Kidney epithelial cell (primary cell): ENCODE measurements around the gene OPN1SW. TPM values are rescaled to one million over a fixed set of nuclear protein-coding genes. Genes with fewer than 3 reads are reported as not detected.

Experiments
- DNase-seq: peaks from one replicate; pipeline ENCODE4 v3.0.0-alpha.2; 2010; ENCODE audit warnings: low read depth
- H3K27me3 ChIP-seq: 2 replicates; pipeline ENCODE4 v1.6.0; 2011; ENCODE audit warnings: low read length; ENCODE audit not compliant: control insufficient read depth, insufficient read depth
- H3K36me3 ChIP-seq: 2 replicates; pipeline ENCODE4 v1.5.1; 2011; ENCODE audit warnings: low read length; ENCODE audit not compliant: control insufficient read depth, insufficient read depth
- H3K4me3 ChIP-seq: 2 replicates; pipeline ENCODE4 v1.5.1; 2011; ENCODE audit warnings: low read depth, mild to moderate bottlenecking, control low read depth, low read length
- total RNA-seq: library from RNA; depleted of rRNA; stranded (reverse); fragments of >200 nt; gene quantifications from 2 replicates; pipeline ENCODE4 v1.2.3, GENCODE V29; 2015
- TF ChIP-seq, protein P1 (sequence below): IDR thresholded peaks from 2 replicates; pipeline ENCODE4 v1.5.1; 2011; ENCODE audit warnings: mild to moderate bottlenecking, moderate library complexity, low read length, control low read depth, inconsistent platforms; ENCODE audit not compliant: insufficient read depth, poor library complexity, severe bottlenecking

OPN1SW gene
- total RNA-seq, 1 donor from 2014 or later = not detected

DNA sequence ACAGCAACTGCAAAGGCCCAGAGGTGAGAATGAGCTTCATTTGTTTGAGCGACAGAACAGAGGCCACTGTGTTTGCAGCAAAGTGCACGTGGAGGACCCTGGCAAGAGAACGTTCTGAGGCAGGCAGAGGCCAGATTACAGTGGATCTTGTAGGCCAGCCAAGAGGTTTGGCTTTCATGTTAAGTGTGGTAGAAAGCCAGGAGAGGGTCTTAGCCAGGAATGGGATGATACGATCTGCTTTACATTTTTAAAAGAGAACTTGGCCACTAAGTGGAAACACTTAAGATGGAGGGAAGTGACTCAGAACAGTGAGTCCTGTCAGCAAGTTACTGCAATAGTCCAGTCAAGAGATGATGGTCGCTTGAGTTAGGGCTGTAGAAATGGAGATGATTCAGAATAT lies 20.7 kb upstream of the OPN1SW start:
- TF ChIP-seq, protein P1, sequence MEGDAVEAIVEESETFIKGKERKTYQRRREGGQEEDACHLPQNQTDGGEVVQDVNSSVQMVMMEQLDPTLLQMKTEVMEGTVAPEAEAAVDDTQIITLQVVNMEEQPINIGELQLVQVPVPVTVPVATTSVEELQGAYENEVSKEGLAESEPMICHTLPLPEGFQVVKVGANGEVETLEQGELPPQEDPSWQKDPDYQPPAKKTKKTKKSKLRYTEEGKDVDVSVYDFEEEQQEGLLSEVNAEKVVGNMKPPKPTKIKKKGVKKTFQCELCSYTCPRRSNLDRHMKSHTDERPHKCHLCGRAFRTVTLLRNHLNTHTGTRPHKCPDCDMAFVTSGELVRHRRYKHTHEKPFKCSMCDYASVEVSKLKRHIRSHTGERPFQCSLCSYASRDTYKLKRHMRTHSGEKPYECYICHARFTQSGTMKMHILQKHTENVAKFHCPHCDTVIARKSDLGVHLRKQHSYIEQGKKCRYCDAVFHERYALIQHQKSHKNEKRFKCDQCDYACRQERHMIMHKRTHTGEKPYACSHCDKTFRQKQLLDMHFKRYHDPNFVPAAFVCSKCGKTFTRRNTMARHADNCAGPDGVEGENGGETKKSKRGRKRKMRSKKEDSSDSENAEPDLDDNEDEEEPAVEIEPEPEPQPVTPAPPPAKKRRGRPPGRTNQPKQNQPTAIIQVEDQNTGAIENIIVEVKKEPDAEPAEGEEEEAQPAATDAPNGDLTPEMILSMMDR = no peak
- DNase-seq = no peak
- no peaks in the 10 kb centered on the region for H3K27me3 ChIP-seq
- H3K4me3 ChIP-seq = no peak overlapping the region
- H3K36me3 ChIP-seq = no peaks in the 10 kb centered on the region

- DNase-seq = no peak
- no peak overlapping the region for H3K4me3 ChIP-seq
- TF ChIP-seq, protein P1 = no peak
- peaks cover 8% of the 10 kb centered on the region for H3K27me3 ChIP-seq
- no peaks in the 10 kb centered on the region for H3K36me3 ChIP-seq
Observed at GRCh38 chr7:128795129-128795528, 19.5 kb upstream of the OPN1SW start.

DNA sequence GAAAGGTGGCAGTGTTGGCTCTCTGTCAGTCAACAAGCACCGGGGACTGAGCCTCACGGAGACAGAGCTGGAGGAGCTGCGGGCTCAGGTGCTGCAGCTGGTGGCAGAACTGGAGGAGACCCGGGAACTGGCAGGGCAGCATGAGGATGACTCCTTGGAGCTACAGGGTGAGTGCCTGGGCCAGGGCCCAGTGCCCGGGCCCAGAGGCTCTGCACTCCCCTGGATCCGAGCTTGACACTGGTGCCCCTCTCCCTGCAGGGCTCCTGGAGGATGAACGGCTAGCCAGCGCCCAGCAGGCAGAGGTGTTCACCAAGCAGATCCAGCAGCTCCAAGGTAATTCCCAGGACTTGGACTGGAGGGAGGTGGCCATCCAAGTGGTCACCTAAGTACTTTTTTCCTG lies 18.8 kb upstream of the OPN1SW start:
- Histone ChIP-seq H3K27me3 (peaks cover 8% of the 10 kb centered on the region), H3K4me3 (no peak overlapping the region), H3K36me3 (no peaks in the 10 kb centered on the region)
- DNase-seq = no peak
- TF ChIP-seq, protein P1 = no peak

DNA sequence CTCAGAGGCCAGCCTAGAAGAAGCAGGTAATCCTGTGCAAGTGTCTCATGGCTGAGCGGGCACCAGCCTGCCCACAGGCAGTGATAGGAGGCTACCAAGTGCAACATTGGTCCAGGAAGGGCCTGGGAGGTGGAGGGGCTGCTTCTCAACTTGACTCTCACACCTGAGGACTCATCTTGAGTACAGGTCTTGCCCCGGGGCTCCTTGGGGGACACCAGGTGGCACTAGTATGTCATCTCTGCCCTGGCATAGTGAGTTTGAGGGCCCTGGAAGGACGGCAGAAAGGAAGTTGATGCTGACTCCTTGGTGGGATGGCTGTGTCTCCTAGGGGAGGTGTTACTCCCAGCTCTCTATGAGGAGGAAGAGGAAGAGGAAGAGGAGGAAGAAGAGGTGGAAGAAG lies 18.4 kb upstream of the OPN1SW start:
- H3K4me3 ChIP-seq = no peak overlapping the region

DNA sequence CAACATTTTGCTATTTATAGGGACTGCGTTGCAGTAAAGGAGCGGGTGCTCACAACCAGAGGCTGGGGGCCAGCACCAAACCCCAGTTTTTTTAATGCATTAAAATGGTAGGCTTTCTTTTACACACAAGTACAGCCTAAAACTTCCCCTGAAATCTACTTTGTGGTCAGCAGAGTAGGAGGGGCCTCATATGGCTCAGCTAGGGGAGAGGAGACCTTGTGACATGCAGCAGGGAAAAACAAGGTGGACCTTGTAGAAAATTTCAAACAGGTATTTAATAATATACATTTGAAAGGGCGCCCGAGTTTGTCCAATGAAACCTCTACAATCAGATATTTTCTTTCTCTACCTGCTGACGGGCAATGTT lies 17.6 kb upstream of the OPN1SW start:
- Histone ChIP-seq H3K36me3 (no peaks in the 10 kb centered on the region), H3K4me3 (no peak overlapping the region), H3K27me3 (peaks cover 16% of the 10 kb centered on the region)
- TF ChIP-seq, protein P1 = no peak
- no peak for DNase-seq

More for the DNA sequence above, 18.4 kb upstream of the OPN1SW start:
- no peak for DNase-seq
- TF ChIP-seq, protein P1 = peak; percentile 6
- no peaks in the 10 kb centered on the region for H3K36me3 ChIP-seq
- peaks cover 9% of the 10 kb centered on the region for H3K27me3 ChIP-seq

DNA sequence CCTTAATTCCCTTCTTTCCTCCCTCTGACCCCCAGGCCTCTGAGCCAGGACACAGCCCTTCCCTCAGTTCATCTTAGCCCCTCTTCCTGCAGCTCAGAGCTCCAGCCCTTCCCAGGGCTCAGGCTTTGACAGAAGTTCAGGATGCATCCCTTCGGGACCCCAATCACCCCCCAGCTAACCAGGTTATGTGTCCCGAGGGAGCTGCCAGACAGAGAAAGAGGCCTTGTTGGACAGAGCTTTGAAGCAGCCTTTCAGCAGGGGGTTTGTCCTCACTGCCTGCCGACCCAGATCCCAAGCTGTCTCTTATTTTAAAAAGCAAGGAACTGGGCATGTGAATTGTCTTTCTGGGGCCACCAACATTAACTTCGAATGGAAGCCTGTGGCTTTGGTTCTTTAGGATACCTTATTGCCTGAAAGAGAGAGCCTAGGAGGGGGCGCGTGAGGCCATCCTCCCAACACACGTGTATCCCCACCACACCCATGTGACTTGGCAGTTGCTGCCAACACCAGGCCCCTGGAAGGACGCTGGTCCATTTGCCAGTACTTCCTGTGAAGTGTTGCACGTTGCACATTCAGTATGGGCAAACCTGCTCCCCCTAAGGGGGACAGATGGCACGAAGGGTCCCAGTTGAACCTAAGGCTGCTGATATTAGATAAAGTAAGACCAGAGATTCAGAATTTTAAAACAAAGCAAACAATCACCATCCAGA lies 17.0 kb upstream of the OPN1SW start:
- Histone ChIP-seq H3K4me3 (no peak overlapping the region), H3K27me3 (peaks cover 16% of the 10 kb centered on the region), H3K36me3 (no peaks in the 10 kb centered on the region)
- no peak for DNase-seq
- TF ChIP-seq, protein P1 = no peak
